Activated naive CD4-positive, alpha-beta T cell treated with Interleukin-2 at 50 U/mL for 16 hours (primary cell): Measurements from ENCODE around the gene PGM2.
"Not testable (repeated sequence)": the region's sequence is repeated elsewhere in the genome, so short reads cannot be mapped to it uniquely, and the experiment has no call there.

ENCODE experiments used
- DNase-seq: peaks from one replicate; pipeline ENCODE4 v3.0.0-alpha.2; 2020

The PGM2 gene

DNA sequence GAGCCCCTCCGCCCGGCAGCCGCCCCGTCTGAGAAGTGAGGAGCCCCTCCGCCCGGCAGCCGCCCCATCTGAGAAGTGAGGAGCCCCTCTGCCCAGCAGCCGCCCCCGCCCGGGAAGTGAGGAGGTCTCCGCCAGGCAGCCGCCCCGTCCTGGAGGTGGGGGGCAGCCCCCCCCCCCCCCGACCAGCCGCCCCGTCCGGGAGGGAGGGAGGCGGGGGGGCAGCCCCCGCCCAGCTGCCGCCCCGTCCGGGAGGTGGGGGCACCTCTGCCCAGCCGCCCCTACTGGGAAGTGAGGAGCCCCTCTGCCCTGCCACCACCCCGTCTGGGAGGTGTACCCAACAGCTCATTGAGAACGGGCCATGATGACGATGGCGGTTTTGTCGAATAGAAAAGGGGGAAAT is 6.0 kb upstream of the PGM2 start:
- DNase-seq: not testable (repeated sequence)

DNA sequence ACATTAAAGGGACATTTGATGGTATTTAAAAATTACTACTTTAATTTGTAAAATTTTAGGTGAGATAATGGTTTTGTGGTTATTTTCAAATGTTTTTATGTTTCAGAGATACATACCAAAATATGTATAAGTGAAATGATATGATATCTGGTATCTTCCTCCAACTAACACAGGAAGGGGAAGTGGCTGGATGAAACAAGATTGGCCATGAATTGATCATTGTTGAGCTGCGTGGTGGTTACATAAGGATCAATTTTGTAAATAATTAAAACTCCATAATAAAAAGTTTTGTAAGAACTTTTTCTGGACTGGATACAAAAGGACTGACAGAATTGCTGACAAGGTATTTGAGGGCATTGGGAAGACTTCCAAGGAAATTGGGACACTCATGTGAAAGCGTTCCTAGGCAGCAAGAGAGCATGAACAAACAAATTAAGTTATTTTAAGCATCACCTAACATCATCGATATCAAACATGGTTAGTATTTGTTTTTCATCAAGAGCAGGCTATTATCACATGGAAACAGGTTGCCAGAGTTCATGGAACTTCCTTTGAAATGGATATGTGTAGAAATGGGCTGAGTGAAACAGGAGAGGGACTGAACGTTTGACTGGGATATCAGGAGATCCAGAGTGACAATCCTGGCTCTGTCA is 4.4 kb upstream of the PGM2 start:
- DNase-seq: no peak

DNA sequence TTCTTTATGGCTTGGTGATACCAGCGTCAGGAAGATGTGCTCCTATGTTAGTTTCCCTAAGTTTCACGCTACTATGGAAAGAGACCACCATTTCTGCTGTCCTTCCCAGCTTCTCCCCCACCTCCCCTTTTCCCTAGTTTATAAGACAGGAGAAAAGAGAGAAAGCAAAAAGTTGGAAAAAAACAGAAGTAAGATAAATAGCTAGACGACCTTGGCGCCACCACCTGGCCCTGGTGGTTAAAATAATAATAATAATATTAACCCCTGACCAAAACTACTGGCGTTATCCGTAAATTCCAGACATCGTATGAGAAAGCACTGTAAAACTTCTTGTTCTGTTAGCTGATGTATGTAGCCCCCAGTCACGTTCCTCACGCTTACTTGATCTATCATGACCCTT is 985 bp upstream of the PGM2 start:
- not testable (repeated sequence) for DNase-seq

DNA sequence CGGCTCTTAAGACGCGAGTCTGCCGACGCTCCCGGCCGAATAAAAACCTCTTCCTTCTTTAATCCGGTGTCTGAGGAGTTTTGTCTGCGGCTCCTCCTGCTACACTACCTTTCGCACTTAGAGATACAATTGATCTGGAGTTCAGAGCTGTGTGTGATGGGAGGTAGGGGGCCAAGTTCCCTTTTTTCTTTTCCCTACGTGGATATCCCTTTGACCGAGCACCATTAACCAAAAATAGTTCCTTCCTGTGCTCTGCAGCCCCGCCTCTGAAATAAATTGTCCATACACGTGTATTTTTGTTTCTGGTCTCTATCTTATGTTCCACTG is 555 bp upstream of the PGM2 start:
- DNase-seq: peak; percentile 10

DNA sequence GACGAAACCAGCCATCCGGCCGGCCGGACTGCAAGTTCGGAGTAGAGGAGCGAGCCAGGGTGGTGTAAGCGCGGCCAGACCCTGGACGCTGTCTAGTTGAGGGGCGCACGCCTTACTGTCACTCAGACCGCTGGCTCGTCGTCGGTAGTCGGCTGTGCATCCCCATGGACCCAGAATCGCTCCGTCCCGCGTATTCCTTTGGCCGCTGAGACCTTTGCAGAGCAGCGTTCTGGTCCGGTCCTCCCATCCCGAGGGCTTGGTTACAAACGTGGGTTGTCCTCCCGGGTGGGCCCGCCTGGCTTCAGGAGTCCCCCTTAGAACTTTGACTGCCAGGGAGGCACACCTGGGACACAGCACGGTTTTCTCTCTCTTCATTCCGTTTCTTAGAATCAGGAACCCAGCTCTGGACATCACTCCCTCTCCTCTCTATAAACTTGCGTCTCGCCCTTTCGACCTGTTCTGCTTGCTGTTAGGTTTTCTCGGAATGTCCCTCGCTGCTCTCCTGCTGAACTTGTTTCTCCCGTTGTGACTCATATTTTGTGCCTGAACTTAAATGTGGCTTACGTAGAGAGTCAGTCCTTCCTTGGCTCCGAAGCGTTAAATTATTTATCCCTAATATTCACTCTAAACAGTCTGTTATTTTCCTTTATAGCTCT is 672 bp downstream of the PGM2 start:
- no peak for DNase-seq

DNA sequence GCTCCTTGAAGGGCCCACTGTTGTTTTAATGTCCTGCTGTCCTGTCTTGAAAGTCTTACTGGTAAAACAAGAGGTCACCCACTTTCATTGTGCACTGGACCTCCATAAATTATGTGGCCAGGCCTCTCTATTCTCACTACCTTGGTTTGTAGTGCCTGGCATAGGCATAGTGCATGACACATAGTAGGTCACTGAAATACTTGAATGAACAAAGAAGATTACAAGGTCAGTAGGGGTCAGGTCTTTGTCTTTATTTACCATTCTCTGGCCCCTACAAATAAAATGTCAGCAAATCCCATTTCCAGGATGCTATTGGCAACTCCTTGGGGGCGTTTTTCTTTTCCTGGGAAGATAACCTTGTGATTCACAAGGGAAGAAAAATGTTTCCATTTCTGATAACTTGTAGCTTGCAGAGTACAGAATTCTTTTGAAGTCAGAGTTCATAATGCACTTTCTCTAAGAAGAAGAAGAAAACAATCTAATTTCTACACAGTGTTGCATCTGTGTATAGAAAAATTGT is 1.4 kb downstream of the PGM2 start:
- no peak for DNase-seq

DNA sequence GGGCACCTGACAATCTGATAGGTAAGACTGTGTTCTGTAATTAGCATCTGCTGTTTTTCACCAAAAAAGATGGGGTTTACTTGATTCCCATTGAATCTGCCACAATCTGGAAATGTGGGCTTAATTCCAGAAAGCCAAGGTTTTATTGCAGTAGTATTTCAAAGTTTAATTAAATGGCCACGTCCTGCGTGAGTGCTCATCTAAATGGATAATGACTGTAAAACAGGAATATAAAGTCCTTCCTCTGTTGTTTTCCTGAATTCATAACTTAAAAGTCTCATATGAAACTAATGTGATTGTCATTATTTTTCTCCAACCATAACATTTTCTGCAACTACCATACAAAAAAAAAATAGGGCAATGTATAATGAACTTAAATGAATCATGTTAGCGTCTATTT is 2.4 kb downstream of the PGM2 start:
- DNase-seq: no peak

DNA sequence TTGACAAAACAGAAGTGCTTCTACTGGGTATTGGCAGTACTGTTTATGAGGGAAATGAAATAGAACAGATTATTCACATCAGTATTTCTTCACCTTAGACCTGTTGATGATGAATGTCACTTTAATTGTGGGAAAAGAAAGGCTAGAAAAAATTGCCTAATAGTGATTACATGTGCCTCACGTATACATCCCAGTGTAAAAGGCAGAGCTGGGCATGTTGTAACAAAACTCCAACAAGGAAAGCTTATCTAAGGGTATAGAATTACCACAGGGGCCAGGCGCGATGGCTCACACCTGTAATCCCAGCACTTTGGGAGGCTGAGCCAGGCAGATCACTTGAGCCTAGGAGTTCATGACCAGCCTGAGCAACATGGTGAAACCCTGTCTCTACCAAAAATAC is 4.2 kb downstream of the PGM2 start:
- no peak for DNase-seq

DNA sequence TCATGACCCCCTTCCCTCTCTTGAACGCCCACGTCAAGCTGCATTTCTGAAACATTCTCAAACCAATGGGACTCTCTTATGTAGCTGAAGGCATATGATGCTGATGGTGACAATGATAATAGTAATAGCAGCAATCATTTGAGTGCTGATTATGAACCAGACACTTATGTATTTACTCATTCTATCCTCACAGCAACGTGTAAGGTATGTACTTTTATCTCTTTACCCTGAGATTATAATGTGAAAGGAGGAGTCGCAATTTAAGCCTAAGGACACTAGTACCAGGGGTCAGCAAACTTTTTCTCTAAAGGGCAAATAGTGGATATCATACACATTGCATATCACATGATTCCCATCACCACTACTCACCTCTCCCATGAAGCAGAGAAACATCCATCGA is 8.5 kb downstream of the PGM2 start:
- DNase-seq: no peak

DNA sequence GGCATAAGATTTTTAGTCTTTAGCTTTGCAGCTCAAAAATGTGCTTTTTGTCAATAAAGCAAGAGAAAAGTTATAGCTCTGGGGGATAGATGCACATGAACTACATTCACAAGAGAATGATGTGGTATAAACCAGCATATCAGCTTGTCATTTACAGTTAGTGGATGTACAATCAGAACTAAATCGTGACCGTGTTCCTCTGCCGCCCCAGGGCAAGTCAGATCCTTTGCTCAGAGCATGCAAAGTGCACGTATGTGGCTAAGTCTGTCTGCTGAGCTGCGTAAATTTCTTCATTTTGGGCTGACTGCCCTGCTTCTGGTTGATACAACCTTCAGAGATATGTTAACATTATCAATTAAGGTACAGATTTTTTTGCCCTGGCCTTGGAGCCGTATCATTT is 9.3 kb downstream of the PGM2 start:
- DNase-seq: no peak

DNA sequence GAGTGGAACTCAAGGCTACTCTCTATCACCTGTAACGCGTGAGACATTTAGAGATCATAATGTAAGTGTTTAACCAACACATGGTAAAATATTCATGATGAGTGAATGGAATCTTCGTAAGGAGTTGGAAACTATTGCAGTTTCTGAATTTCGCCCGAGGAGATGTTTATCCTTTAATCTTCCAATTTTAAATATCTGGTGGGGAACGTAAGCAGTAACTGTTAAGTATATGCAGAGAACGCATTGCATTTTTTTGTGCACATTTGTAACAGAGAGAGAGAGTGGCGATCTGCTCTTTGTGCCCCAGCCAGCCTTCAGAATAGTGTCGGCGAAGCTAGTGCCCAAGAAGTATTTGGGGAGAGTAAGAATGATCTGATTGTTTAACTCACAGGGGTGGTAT is 9.8 kb downstream of the PGM2 start:
- DNase-seq: no peak

DNA sequence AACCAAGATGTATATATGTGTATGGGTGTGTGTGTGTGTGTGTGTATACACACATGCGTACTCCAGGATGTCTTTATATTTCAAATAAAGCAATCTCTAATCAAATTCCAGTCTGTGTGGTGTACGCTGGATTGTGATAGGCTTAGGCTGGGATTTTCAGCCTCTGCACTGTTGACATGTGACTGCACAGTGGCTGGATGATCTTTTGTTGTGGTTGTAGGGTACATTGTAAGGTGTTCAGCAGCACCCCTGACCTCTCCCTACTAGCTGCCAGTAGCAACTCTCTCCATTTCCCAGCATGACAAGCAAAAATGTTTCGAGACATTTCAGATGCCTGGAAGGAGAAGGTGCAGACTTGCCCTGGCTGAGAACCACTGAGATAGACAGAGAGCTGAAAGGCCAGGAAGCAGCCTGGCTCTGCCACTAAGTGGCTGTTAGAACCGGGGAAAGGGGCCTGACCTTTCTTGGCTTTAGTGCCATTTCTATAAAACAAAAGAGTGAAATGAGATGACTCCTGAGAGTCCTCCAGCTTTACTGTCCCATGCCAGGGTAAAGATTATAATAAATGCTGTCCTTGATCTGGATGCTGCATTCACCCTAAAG is 10.5 kb downstream of the PGM2 start:
- no peak for DNase-seq

DNA sequence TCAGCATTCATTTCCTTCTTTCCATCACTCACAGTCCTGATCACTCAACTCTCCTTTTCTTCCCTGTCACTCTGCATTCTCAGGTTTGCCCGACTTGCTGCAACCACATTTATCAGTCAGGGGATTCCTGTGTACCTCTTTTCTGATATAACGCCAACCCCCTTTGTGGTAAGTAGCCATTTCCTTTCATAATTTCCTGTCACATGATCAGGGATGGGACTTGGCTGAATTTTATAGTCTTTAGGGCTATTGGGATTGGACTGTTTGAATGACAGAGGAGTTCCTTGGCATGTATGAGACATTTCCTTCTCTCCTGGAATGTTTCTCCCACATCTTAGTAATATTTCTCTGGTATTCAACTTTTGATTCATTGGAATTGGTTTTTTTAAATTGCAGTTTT is 11.0 kb downstream of the PGM2 start:
- no peak for DNase-seq

DNA sequence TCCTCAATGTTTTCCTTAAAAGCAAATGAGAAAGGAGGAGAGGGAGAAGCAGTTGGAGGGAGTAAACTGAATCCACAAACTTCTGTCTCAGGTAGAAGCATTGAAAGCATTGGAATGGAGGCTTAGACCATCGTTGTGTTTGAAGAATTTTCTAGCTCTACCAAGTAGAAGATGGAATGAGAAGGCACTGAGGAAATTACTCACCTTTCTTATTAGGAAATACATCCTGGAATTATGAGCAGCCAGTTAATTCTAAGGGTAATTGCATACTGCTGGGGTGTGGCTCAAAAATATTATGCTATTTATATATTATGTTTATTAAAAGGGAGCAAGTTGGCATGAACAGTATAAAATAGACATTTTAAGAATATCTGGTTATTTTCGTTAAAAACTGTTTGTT is 12.9 kb downstream of the PGM2 start:
- DNase-seq: no peak

DNA sequence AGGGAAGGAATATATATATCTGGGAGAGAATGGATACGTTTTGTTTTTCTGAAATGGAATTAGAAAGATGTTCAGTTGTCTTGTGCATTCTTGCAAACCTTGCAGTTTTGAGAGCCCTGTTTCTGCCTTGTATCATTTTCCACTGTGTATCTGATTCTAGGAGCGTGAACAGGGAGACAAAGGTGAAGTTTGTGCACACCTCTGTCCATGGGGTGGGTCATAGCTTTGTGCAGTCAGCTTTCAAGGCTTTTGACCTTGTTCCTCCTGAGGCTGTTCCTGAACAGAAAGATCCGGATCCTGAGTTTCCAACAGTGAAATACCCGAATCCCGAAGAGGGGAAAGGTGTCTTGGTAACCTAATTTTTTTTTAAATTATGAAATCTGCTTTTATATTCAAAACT is 17.7 kb downstream of the PGM2 start:
- DNase-seq: no peak

DNA sequence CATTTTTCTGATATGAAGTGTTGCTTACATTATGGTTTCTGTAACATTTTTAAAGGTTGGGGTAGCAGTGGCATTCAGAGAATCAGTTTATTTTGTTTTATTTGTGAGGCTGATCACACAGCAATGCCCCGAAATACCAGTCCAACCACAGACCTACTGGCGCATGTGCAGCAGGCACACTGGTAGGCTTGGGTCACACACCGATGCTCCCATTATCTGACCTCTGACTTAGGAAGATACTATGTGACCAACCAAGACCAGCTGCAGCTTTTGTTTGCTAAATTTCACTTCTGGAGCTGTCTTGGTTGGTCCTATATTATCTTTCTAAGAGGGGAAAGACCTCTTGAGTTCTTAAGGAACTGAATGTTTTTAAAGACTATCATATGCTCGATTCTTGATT is 18.7 kb downstream of the PGM2 start:
- no peak for DNase-seq

DNA sequence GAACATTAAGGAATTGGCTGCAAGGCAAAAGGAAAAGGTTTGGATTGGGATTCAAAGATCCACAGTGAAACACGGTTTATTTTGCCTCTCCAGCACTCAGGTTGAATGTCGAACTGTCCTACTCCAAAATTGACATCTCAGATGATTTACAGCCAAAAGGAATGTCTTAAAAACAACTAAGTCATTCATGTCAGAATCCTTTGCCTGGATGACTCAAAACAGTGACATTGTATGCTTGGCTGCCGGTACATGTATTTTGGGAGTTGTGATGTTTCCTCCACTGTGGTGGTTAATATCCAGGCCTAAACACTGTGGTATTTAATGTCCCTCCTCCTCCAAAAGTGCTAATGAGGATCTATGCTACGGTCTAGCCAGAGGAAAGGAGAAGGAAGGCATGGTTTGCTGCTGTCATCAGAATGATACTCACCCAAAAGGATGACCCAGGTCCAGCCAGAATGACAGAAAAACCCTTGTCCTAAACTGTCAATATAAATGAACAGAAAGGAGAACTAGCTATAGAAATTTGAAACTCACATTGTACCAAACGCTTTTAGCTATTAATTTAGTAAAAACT is 20.9 kb downstream of the PGM2 start:
- no peak for DNase-seq

DNA sequence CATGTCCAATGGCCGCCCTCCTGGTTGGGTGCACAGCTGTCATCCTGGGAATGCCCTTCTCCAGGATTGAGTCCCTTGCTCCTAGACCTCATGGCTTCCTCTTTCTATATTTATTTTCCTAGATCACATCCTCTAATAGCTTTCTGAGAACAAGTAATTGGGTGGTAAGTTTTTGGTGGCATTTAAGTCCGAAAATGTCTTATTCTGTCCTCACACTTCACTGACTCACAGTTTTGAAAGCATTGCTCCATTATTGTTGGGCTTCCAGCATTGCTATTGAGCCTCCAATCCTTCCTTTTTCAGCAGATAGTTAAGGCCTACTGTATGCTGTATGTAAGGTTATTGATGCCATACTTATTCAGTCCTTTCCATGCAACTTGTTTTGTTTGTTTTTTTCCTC is 25.9 kb downstream of the PGM2 start:
- no peak for DNase-seq

DNA sequence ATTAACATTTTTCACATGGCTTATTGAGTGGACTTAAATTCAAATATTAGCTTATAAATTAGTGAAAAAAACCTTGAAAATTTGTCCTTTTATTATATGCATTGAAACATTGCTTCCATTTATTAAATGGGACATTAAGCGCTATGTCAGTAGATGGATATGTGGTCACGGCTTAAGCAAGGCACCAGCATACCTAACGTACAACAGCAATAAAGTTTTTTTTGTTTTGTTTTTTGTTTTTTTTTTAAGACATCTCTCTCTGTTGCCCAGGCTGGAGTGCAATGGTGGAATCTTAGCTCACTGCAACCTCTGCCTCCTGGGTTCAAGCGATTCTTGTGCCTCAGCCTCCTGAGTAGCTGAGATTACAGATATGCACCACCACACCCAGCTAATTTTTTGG is 31.6 kb downstream of the PGM2 start:
- no peak for DNase-seq

DNA sequence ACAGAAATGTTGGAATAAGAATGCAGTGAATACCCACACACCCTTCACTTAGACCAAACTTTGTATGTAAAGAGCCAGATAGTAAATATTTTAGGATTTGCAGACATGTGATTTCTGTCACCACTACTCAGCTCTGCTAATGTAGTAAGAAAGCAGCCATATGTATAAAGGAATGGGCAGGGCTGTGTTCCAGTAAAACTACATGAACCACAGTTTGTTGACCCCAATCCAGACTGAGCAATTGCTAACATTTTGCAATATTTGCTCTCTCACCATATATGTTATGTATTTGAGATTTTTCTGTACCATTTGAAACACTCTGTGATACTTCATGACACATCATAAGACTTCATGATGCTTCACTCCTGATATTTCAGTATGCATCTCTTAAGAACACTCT is 32.4 kb downstream of the PGM2 start:
- DNase-seq: no peak

DNA sequence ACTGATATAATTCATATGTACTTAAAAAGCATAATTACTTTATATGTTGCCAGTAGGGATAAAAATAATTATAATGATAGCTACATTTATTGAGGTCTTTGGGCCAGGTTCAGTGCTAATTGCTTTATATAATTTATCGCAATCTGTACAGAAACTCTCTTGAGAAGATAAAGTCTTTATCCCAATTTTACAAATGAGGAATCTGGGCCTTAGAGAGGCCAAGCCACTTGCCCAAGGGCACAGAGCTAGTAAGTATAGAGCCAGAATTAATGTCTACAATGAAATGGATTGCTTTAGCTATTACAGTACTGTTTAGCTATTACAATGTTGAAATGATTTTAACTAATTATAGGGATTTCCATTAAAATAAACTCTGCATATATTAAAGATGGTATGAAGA is 33.8 kb downstream of the PGM2 start:
- DNase-seq: no peak

DNA sequence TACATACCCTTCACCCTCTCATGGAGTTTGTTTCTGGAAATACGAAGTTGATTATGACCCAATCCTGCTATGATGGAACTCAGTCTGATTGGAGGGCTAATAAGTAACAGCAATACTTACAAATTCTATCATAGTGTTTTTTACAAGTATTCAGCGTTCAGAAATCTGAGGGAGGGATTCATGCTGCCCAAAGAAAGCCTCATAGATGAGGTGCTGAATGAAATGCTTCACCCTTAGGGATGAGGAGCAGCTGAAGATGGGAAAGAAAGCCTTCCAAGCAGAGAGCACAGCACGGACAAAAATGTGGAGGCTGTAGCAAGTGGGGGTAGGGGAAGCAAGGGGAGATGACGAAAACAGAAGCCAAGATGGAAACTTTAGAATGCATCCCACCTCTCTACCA is 36.5 kb downstream of the PGM2 start:
- no peak for DNase-seq

DNA sequence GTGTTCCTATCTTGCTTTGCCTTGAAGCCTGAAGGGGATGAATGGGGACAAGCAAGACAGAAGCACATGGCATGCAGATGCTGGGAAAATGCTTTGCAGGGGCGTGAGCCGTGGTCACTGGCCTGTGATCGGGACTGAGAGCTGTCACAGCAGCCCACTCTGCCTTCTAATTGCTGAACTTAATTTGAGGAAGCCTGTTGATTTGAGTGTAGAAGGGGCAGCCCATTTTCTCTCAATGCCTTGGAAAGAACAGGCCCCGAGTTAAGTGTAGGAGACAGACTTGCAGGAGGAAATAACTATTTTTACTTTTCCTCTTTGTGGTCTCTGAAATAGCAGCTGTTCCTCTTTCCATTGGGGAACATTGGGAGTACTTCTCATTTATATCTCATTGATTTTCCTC is 38.3 kb downstream of the PGM2 start:
- DNase-seq: no peak

DNA sequence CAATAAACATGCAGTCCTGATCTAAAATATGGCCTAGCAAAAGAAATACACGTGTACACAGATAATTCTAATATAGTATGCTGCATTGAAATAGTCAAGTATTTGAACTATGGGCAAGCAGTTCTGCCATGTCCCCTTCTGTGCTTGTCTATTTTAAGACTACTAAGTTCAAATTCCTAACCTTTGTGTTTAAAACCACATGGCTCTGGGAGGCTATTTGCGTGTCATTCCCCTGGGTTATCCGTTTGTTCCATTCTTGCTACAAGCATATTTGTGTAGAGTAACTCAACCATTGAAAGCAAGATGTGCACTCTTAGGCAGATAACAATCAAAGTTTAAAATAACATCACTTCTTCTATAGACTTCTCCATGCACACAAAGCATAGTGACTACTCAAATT is 39.0 kb downstream of the PGM2 start:
- DNase-seq: no peak
